Activated gamma-delta T cell treated with anti-CD3 and anti-CD28 coated beads, Interleukin-2, amount 50 U/mL, for 16 hours (primary cell): ENCODE data around the gene NDRG4.

Experiments
- DNase-seq: peaks from one replicate; pipeline ENCODE4 v3.0.0-alpha.2; 2020; ENCODE audit warnings: low read depth

The NDRG4 gene

GRCh38 chr16:58495521-58496331, 4.2 kb upstream of the NDRG4 start:
- no peak for DNase-seq

GRCh38 chr16:58497468-58497867, 2.5 kb upstream of the NDRG4 start:
- DNase-seq, result no peak

GRCh38 chr16:58497935-58498334, 2.0 kb upstream of the NDRG4 start:
- no peak for DNase-seq

- DNase-seq, result no peak
Observed at GRCh38 chr16:58498341-58499091, 1.4 kb upstream of the NDRG4 start.

- DNase-seq, result no peak
Observed at GRCh38 chr16:58499092-58499511, 841 bp upstream of the NDRG4 start.

- DNase-seq, result no peak
Observed at GRCh38 chr16:58500430-58501241, 693 bp downstream of the NDRG4 start.

- DNase-seq, result no peak
Observed at GRCh38 chr16:58501242-58502131, 1.5 kb downstream of the NDRG4 start.

GRCh38 chr16:58502217-58502921, 2.4 kb downstream of the NDRG4 start:
- no peak for DNase-seq

- DNase-seq, result no peak
Observed at GRCh38 chr16:58503166-58503862, 3.4 kb downstream of the NDRG4 start.

GRCh38 chr16:58503863-58504688, 4.1 kb downstream of the NDRG4 start:
- DNase-seq, result no peak

GRCh38 chr16:58506241-58507194, 6.6 kb downstream of the NDRG4 start:
- no peak for DNase-seq

- no peak for DNase-seq
Observed at GRCh38 chr16:58507195-58507962, 7.4 kb downstream of the NDRG4 start.

- no peak for DNase-seq
Observed at GRCh38 chr16:58507963-58508670, 8.2 kb downstream of the NDRG4 start.

GRCh38 chr16:58508671-58509251, 8.8 kb downstream of the NDRG4 start:
- DNase-seq, result no peak

- DNase-seq, result no peak
Observed at GRCh38 chr16:58509256-58510096, 9.5 kb downstream of the NDRG4 start.
